GM12878 (cell line): ENCODE results near the gene MARCHF4. TPM values are rescaled to one million over a fixed set of nuclear protein-coding genes. Genes with fewer than 3 reads are reported as not detected.

Experiments used
- ATAC-seq: fragments of 200-7000 bp; cut with Tn5 transposase; 3 replicates; pipeline ENCODE4 v1.9.1; 2020; ENCODE audit warnings: mild to moderate bottlenecking, moderate library complexity
- BruUV-seq: library from RNA; stranded (reverse); fragments of 400-500 nt; replicated peaks from 2 replicates; lab custom pipeline; 2021; lab: Mats Ljungman, UMichigan
- CTCF ChIA-PET: fragments of 300-600 bp; sonication (Branson Sonifier 250); formaldehyde crosslinking; extraction: SDS; loops from one replicate; lab custom pipeline; 2021; ENCODE audit warnings: inconsistent platforms; lab: Yijun Ruan, JAX
- POLR2A ChIA-PET: fragments of 350-600 bp; formaldehyde crosslinking; extraction: SDS; loops from one replicate; lab custom pipeline; 2021; ENCODE audit warnings: inconsistent platforms; lab: Charles Lee
- RAD21 ChIA-PET: fragments of 300-600 bp; sonication (Branson Sonifier 250); formaldehyde crosslinking; loops from one replicate; lab custom pipeline; 2023; ENCODE audit warnings: antibody characterized with exemption; ENCODE audit not compliant: unreplicated experiment; lab: Charles Lee
- SMC1A ChIA-PET: fragments of 300-600 bp; sonication (Branson Sonifier 250); formaldehyde crosslinking; loops from one replicate; lab custom pipeline; 2023; ENCODE audit not compliant: unreplicated experiment, uncharacterized antibody; lab: Charles Lee
- DNase-seq: peaks from one replicate; pipeline ENCODE4 v3.0.0-alpha.2; 2011; ENCODE audit warnings: low read depth, low spot score
- FAIRE-seq: peaks from 3 replicates; lab custom pipeline; 2011; peaks lifted over from hg19 to GRCh38; lab: Jason Lieb, UNC
- H2AFZ ChIP-seq: 2 replicates; pipeline ENCODE4 v1.6.0; 2011; ENCODE audit warnings: low read depth, low read length, control low read depth; ENCODE audit not compliant: control insufficient read depth
- H3K27ac ChIP-seq: 2 replicates; pipeline ENCODE4 v1.5.1; 2011; ENCODE audit warnings: control low read depth; ENCODE audit not compliant: control insufficient read depth, insufficient read depth
- H3K27me3 ChIP-seq, 2 experiments: replicated peaks in 1 of 2; 2 replicates each; pipeline versions ENCODE4 v1.6.0 to v1.6.1; 2011; ENCODE audit warnings: low read length in 1 of 2; ENCODE audit not compliant: control insufficient read depth in 2 of 2, insufficient read depth in 2 of 2
- H3K36me3 ChIP-seq, 2 experiments: 2 replicates each; pipeline ENCODE4 v1.5.1; 2011; ENCODE audit warnings: low read length in 1 of 2; ENCODE audit not compliant: control insufficient read depth in 2 of 2, insufficient read depth in 2 of 2
- H3K4me1 ChIP-seq: 2 replicates; pipeline ENCODE4 v1.6.1; 2011; ENCODE audit warnings: mild to moderate bottlenecking, low read length, moderate library complexity, mixed read lengths; ENCODE audit not compliant: control insufficient read depth, insufficient read depth
- H3K4me2 ChIP-seq: 2 replicates; pipeline ENCODE4 v1.6.0; 2011; ENCODE audit warnings: control low read depth; ENCODE audit not compliant: control insufficient read depth, insufficient read depth
- H3K4me3 ChIP-seq: fragments of 200-600 bp; sonication (generic); 2 replicates; pipeline ENCODE4 v1.5.1; 2016
- H3K79me2 ChIP-seq: 2 replicates; pipeline ENCODE4 v1.6.0; 2011; ENCODE audit warnings: low read length; ENCODE audit not compliant: control insufficient read depth, insufficient read depth
- H3K9ac ChIP-seq: 2 replicates; pipeline ENCODE4 v1.8.0; 2011; ENCODE audit warnings: low read length, control low read depth, mixed read lengths; ENCODE audit not compliant: control insufficient read depth, insufficient read depth
- H3K9me3 ChIP-seq: replicated peaks from 3 replicates; pipeline ENCODE4 v1.5.1; 2011; ENCODE audit warnings: mild to moderate bottlenecking, low read length; ENCODE audit not compliant: control insufficient read depth, insufficient read depth
- H4K20me1 ChIP-seq: 2 replicates; pipeline ENCODE4 v1.6.0; 2011; ENCODE audit not compliant: control insufficient read depth, insufficient read depth
- ATF7 ChIP-seq: fragments of 450-650 bp; IDR thresholded peaks from 2 replicates; pipeline ENCODE4 v1.6.1; 2016; ENCODE audit warnings: low read depth, mild to moderate bottlenecking
- BRCA1 ChIP-seq: IDR thresholded peaks from 2 replicates; pipeline ENCODE4 v1.6.1; 2011; ENCODE audit warnings: low read depth, low read length, improper control_type of control experiment
- CREM ChIP-seq: IDR thresholded peaks from 2 replicates; pipeline ENCODE4 v1.6.1; 2014; ENCODE audit warnings: antibody characterized with exemption, low read depth
- GATAD2B ChIP-seq: fragments of 450-650 bp; conservative IDR thresholded peaks from 2 replicates; pipeline ENCODE4 v1.6.1; 2017; ENCODE audit warnings: low read depth, mild to moderate bottlenecking, moderate library complexity
- IKZF2 ChIP-seq, 2 experiments: fragments of 450-650 bp; IDR thresholded peaks; 2 replicates each; pipeline ENCODE4 v1.6.1; 2017; ENCODE audit warnings: mild to moderate bottlenecking in 2 of 2, moderate library complexity in 2 of 2
- KAT2A ChIP-seq: conservative IDR thresholded peaks from 2 replicates; pipeline ENCODE4 v1.6.1; 2011; ENCODE audit warnings: low read depth, low read length; ENCODE audit not compliant: control insufficient read depth
- NFIC ChIP-seq: IDR thresholded peaks from 2 replicates; pipeline ENCODE4 v1.6.1; 2012; ENCODE audit warnings: low read depth, mild to moderate bottlenecking, inconsistent platforms, low read length, moderate library complexity
- SIN3A ChIP-seq: IDR thresholded peaks from 2 replicates; pipeline ENCODE4 v1.6.1; 2012; ENCODE audit warnings: low read depth, low read length, improper control_type of control experiment
- SMARCA5 ChIP-seq: fragments of 450-650 bp; IDR thresholded peaks from 2 replicates; pipeline ENCODE4 v1.6.1; 2017; ENCODE audit warnings: mild to moderate bottlenecking
- WGBS: methylation state at CpG from one replicate; pipeline ENCODE4 v1.1.6; 2016; ENCODE audit warnings: low lambda C conversion rate; ENCODE audit not compliant: insufficient replicate concordance, insufficient coverage; ENCODE audit errors: missing lambda C conversion rate; 5-methylcytosine and 5-hydroxymethylcytosine counted together
- in situ Hi-C: fragments of 300-500 bp; cut with MboI; formaldehyde crosslinking; loops from 9 replicates; pipeline ENCODE4 v1.14.3; 2018; ENCODE audit warnings: mixed read lengths
- intact Hi-C: fragments of 100-400 bp; cut with micrococcal nuclease; formaldehyde crosslinking; loops from one replicate; pipeline ENCODE4 v1.14.2; 2022; ENCODE audit not compliant: unreplicated experiment
- polyA plus RNA-seq, 11 experiments: library from polyadenylated mRNA; depleted of rRNA in 4 of 11; unstranded in 6 of 11; stranded (reverse) in 5 of 11; fragments of >200 nt; fragmentation: Nextera tagmentation in 4 of 11; fragmentation: Illumina TruSeq in 1 of 11; extraction: Ambion mirVana in 4 of 11; extraction: Trizol in 1 of 11; gene quantifications; 1 replicate in 1 of 11; 2 replicates in 10 of 11; pipeline versions ENCODE4 v1.2.1 to v1.2.3, GENCODE V29; 2011 to 2016; ENCODE audit warnings: inconsistent platforms in 2 of 11, missing spikeins in 2 of 11, low read depth in 1 of 11
- total RNA-seq, 4 experiments: library from RNA; depleted of rRNA in 3 of 4; stranded (reverse); fragments of >200 nt in 3 of 4; fragmentation: Illumina TruSeq in 1 of 4; extraction: Trizol in 1 of 4; gene quantifications; 2 replicates each; pipeline versions ENCODE4 v1.2.1 to v1.2.3, GENCODE V29; 2013 to 2021
- TF ChIP-seq, protein P1 (sequence below): fragments of 450-650 bp; IDR thresholded peaks from 2 replicates; pipeline ENCODE4 v1.6.1; 2017; ENCODE audit warnings: low read depth, mild to moderate bottlenecking, moderate library complexity
- TF ChIP-seq, protein P2 (sequence below): fragments of 450-650 bp; IDR thresholded peaks from 2 replicates; pipeline ENCODE4 v1.6.1; 2018; ENCODE audit warnings: borderline replicate concordance, mild to moderate bottlenecking; ENCODE audit not compliant: partially characterized antibody

The MARCHF4 gene
- total and polyA plus RNA-seq, 10 of the 15 experiments (the other 5 are each of a cell fraction or from before 2014, with no cell fraction given) = not detected

DNA sequence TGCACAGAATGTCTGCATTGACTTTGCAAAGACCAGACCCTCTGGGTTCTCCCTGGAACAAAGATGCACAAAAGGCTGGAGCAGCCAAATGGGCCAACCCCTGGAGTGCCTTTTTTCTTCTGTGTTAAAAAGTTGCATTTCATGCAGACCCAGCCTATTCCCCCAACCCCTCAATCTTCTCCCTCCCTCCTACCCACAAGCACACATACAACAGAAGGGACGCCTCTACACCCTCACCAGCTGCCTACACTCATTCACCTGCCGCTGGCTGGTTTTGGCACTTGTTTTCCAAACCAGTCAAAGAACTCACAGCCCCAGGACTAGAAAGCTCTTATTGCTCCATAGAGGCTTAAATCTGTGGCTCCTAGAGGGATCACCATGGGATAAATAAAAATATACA, 16.6 kb downstream of the MARCHF4 start (continued):
- TF ChIP-seq, protein P1, sequence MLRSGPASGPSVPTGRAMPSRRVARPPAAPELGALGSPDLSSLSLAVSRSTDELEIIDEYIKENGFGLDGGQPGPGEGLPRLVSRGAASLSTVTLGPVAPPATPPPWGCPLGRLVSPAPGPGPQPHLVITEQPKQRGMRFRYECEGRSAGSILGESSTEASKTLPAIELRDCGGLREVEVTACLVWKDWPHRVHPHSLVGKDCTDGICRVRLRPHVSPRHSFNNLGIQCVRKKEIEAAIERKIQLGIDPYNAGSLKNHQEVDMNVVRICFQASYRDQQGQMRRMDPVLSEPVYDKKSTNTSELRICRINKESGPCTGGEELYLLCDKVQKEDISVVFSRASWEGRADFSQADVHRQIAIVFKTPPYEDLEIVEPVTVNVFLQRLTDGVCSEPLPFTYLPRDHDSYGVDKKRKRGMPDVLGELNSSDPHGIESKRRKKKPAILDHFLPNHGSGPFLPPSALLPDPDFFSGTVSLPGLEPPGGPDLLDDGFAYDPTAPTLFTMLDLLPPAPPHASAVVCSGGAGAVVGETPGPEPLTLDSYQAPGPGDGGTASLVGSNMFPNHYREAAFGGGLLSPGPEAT = no peak
- TF ChIP-seq CREM = no peak
- no peak for TF ChIP-seq SIN3A
- no peak for TF ChIP-seq GATAD2B

DNA sequence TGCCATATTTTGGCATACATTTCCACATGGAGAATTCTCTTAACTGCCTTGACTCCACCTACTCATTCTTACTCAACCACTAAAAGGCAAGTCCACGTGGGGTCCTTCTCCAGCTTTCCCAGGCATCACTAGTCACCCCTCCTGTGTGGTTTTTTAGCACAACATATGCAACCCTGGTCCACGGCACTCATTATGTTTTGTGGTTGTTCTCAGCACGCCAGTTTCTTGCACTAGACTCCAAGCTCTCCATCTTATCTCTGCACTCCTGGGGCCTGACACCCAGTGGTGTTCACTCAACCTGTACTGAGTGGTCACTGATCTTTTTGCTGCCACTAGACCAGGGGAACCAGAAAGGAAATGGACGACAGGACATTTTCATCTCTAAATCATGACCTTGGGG, 18.0 kb downstream of the MARCHF4 start:
- in situ Hi-C loops (no loop called here), intact Hi-C loops (no loop called here)
- no peaks in the 10 kb centered on the region for H4K20me1 ChIP-seq
- H3K9ac ChIP-seq = no peak overlapping the region
- no peak overlapping the region for H3K4me3 ChIP-seq
- no peak overlapping the region for H3K4me2 ChIP-seq
- WGBS = 3% methylated on average over 4 of the region's 4 CpGs
- no peak for TF ChIP-seq SMARCA5
- TF ChIP-seq IKZF2 (IDR thresholded peaks at IDR 0.05) = no peak
- TF ChIP-seq, protein P2, sequence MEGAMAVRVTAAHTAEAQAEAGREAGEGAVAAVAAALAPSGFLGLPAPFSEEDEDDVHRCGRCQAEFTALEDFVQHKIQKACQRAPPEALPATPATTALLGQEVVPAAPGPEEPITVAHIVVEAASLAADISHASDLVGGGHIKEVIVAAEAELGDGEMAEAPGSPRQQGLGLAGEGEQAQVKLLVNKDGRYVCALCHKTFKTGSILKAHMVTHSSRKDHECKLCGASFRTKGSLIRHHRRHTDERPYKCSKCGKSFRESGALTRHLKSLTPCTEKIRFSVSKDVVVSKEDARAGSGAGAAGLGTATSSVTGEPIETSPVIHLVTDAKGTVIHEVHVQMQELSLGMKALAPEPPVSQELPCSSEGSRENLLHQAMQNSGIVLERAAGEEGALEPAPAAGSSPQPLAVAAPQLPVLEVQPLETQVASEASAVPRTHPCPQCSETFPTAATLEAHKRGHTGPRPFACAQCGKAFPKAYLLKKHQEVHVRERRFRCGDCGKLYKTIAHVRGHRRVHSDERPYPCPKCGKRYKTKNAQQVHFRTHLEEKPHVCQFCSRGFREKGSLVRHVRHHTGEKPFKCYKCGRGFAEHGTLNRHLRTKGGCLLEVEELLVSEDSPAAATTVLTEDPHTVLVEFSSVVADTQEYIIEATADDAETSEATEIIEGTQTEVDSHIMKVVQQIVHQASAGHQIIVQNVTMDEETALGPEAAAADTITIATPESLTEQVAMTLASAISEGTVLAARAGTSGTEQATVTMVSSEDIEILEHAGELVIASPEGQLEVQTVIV = no peak
- no peak for TF ChIP-seq ATF7
- TF ChIP-seq BRCA1 = no peak
- TF ChIP-seq KAT2A = no peak
- TF ChIP-seq NFIC = no peak
- no peak overlapping the region for H3K27ac ChIP-seq
- H3K27me3 ChIP-seq = peaks cover 3 to 6% of the 10 kb centered on the region in 2 experiments
- H3K9me3 ChIP-seq = no peaks in the 10 kb centered on the region
- H3K79me2 ChIP-seq = no peaks in the 10 kb centered on the region
- RAD21 ChIA-PET = no interaction called here
- H2AFZ ChIP-seq = no peak overlapping the region
- SMC1A ChIA-PET = interaction anchor here (0.6 kb wide), 1 partner anchor 161 kb away, joined by 3 read pairs; no protein-coding TSS in a partner anchor
- ATAC-seq (no peak), FAIRE-seq (no peak), DNase-seq (no peak)
- H3K36me3 ChIP-seq = no peaks in the 10 kb centered on the region
- H3K4me1 ChIP-seq = no peaks in the 10 kb centered on the region
- BruUV-seq = no TSS peak
- CTCF ChIA-PET = no interaction called here
- POLR2A ChIA-PET = no interaction called here
